Kasumi-1 (cell line): ENCODE results near the gene ACSM4.
"Not testable (repeated sequence)": the region's sequence is repeated elsewhere in the genome, so short reads cannot be mapped to it uniquely, and the experiment has no call there.

ENCODE experiments used
- DNase-seq, 2 experiments: peaks; one replicate each; lab custom pipeline; 2025; lab: John Stamatoyannopoulos, UW

Gene ACSM4

DNA sequence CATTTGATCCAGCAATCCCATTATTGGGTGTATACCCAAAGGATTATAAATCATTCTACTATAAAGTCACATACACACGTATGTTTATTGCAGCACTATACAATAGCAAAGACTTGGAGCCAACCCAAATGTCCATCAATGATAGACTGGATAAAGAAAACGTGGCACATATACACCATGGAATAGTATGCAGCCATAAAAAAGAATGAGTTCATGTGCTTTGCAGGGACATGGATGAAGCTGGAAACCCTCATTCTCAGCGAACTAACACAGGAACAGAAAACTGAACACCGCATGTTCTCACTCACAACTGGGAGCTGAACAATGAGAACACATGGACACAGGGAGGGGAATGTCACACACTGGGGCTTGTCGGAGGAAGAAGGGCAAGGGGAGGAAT, 33.9 kb downstream of the ACSM4 start:
- not testable (repeated sequence) for DNase-seq

DNA sequence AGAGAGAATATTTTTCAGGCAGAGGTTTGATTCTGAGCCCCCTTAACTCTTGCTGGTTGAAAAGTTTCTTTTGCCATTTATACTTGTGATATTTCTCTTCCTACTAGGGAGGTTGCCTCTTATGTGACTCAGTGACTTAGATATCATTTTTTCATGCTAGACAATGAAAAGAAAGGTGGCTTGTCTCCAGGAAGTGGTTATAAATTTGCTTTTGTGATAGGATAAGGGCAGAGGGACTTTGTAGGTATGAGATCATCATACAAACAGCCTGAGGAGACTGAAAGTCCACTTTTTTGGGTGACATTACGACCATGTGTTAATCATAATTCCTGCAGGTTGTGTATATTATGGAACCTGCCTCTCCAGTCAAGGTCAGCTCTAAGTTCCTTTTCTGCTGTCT, 35.8 kb downstream of the ACSM4 start:
- DNase-seq: no peak

DNA sequence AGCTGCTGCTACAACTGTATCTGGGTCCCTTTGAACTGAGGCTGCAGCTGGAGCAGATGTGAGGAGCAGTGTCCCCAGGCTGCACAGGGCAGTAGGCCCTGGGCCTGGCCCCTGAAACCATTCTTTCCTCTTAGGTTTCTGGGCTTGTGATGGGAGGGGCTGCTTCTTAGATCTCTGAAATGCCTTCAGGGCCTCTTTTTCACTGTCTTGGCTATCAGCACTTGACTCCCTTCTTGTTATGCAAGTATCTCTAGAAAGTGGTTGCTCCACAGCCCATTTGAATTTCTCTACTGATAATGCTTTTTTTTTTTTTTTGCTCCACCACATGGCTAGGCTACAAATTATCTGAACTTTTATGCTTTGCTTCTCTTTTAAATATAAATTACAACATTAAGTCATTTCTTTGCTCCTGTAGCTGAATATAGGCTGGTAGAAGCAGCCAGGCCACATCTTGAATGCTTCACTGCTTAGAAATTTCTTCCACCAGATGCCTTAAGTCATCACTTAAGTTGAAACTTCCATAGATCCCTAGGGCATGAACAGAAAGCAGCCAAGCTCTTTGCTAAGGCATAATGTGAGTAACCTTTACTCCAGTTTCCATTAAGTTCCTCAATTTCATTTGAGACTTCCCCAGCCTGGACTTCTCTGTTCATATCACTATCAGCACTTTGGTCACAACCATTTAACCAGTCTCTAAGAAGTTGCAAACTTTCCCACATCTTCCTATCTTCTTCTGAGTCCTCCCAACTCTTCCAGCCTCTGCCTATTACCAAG, 41.1 kb downstream of the ACSM4 start:
- peak; percentile 35 to 40 for DNase-seq

DNA sequence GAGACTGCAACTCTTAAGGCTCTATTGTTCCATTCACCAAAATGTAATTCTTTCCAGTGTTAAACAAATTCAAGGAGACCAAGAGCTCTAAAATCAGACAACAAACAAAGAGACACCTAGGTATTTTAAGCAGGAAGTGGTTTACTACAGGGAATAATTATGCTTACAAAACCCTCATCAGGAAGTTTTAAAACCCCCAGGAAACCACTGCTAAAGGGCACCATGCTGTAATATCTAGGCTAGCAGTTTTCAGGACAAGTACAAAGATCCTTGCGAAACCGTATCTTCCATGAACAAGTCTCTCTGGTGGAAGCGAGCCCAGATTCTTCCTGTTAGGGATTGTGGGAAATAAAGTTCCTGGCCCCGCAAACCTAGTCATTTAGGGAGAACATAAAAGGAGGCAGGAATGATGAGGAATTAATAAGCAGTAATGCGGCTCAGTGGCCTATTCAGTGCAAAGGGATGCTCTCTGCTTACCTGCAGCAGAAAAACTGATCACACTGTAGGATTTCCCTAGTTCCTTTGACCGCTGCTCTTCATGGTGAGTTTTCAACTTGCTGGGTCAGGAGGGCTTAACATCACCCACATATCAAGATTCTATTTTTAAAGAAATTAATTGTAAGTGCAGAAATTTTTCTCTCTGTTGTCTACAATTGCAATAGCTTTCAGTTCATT, 42.8 kb downstream of the ACSM4 start:
- peak; percentile 6 to 10 for DNase-seq

DNA sequence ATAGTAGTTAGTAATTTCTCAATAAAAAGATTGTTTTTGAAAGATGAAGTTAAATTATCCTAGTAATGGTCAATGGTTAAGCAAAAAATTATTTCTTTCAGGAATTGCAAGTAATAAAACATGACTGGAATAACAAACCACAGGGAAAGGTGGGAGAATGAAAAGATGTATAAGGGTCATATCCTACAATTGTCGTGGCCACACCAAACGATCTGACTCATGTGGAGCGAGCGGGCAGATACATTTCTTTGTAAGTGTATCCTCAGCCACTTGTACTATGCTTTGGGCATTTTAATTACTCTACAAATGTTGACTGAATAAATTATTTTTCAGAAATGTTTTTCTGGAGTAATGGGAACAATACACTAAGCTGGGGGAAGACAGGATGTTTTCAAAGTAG, 45.5 kb downstream of the ACSM4 start:
- DNase-seq: no peak

DNA sequence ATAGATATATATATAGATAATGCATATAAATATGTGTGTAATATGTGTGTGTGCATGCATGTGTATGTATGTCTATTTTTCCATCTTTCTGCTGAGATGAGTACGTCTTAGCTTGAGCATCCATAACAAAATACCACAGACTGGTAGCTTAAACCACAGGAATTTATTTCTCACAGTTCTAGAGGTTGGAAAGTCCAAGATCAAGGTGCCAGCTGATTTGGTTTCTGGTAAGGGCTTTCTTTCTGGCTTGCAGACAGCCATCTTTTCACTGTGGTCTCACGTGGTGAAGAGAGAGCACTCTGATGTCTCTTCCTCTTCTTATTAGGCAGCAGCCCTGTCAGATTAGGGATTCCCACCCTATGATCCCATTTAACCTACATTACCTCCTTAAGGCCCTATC, 47.3 kb downstream of the ACSM4 start:
- DNase-seq: no peak

DNA sequence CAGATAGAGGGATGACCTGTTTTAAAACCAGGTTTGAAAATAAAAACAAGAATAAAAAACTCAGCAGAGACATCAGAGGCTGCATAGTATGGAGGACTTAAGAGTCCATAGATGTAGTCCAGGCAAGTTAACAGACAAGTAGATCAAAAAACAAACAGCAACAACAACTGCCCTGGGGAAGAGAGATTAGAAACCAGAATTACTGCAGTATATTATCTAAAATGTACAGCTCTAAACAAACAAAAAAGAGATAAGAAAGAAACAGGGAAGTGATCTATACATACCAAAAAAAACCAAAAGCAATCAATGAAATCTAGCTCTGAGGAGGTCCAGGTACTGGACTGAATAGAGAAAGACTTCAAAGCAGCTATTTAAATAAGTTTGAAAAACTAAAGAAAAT, 48.8 kb downstream of the ACSM4 start:
- no peak for DNase-seq

DNA sequence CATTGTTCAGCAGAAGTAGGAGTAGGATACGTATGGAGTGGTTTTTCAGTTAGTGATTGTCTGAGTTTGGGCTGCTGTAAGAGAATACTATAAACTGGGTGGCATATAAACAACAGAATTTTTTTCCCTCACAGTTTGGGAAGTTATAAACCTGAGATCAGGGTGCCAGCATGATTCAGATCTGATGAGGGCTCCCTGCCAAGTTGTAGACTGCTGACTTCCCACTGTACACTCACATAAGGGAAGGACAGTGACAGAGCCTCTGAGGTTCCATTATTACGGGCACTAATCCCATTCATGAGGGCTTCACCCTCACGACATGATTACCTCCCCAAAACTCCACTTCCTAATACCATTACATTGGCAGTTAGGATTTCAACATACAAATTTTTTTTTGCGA, 50.7 kb downstream of the ACSM4 start:
- no peak for DNase-seq

DNA sequence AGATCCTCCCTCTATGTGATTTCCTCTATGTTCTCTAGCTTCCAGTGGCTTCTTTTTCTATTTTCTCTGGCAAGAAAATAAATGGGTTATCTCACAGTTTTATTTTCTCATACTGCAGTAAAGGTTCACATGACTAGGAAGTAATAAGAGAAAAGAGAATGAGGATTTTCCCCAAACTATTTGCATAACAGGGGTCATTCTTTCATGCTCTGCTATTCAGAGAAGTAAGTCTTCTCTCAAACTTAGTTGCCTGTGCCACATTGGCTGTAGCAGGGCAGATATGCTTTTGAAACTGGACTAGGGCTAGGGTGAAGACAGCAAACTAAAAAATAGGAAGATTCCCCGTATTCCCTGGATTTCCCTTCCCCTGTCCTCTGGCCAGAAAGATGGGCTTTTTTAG, 57.4 kb downstream of the ACSM4 start:
- no peak for DNase-seq

DNA sequence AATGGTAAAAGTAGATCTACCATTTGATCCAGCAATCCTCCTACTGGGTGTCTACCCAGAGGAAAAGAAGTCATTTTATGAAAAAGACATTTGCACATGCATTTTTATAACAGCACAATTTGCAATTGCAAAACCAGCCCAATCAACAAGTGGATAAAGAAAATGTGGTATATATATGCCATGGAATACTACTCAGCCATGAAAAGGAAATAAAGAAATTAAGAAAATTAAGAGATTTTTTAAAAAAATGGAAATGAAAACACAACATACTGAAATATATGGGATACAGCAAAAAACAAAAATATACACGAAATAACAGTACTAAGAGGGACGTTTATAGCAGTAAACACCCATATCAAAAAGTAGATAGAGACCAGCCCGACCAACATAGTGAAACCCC, 58.9 kb downstream of the ACSM4 start:
- DNase-seq: no peak

DNA sequence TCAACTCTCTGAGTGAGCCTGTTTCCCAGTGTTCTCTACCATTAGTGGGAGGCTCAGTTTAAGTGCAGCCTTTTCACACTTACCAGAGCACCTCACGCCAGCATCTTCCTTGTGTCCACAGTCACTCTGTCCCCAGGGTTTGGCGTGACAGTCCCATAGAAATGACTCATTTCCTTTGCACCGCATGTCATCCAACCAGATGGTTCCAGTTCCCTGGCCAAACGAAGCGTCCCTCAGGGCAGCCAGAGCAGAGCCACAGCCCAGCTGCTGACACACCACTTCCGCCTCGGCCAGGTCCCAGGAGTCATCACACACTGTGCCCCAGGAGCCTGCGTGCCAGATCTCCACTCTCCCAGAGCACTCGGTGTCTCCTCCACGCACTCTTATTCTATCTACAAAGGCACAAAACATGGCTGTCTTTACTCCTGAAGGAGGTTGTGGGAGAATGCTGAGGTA, 65.4 kb downstream of the ACSM4 start:
- DNase-seq: no peak

DNA sequence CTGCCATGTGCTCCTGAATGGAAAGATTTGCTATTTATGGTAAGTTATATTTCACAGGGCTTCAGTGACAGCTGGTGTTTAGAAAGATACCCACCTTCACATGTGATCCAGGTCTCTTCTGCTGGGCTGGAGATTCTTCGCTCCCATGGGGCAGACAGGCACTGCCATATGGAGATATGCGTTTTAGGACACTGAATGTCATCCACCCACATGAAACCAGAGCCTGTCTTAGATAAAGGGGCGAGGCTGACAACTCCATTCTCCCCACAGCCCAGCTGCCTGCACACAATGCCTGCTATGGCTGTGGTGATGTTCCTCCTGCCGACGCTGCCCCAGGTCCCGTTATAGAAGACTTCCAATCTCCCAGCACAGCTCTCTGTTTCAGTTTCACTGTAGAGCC, 69.4 kb downstream of the ACSM4 start:
- DNase-seq: no peak

DNA sequence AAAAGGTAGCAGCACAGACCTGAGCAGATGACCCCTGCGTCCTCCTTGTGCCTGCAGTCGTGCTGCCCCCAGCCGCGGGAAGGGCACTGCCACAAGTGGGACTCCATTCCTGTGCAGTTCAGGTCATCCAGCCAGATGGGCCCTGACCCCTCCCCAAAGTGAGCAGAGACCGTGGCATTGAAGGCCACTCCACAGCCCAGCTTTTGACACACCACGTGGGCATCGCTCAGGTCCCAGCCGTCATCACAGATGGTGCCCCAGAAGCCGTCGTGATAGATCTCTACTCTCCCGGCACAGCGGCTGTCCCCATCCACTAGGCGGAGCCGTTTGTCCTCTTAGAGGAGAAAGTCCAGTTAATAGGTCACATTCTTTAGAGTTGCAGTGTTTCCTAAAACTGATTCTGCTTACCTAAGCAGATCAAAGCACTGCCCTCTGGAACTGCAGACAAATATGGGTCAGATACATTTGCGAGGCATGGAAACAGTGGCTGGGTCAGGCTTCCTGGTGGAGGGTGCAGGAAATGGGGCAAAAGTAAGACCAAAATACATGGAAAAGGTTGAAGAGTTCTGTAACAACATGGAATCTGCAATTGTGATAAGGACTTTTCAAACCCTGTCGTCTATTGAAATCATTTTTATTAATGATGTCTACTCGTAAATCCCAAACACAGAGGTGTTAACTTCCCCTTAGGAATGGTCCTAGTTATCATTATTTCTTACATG, 70.7 kb downstream of the ACSM4 start:
- DNase-seq: peak; percentile 4

DNA sequence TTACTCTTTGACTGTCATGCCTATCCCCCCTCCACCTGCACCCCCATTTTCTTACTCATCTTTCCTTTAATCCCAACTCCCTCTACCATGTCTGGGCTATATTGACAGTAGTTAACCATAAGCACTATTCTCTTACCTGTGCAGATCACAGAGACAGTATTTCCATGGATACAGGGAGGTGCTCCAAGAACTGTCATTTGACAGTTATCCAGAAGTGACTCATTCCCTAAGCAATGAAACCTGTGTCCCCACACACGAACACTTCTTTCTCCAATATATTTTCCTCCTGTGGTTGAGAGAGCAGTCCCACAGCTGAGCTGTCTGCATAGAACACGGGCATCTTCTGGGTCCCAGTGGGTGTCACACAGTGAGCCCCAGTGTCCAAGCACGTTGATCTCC, 71.3 kb downstream of the ACSM4 start:
- no peak for DNase-seq

DNA sequence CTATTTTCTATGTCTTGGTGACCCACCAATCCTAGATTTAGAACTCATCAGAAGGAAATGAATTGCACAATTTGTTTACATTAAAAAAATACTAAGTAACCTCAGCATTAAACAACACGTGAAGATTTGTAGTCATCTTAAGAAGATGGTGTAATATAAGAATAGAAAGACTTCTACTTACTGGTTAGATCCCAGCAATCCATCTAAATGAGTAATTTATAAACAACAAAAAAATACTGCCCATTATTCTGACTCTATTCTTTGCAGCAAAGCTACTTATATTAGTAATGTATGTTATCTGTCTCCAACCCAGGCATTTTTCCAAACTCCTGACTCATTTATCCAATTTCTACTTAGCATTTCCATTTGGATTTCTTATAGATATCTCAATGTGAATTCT, 72.3 kb downstream of the ACSM4 start:
- no peak for DNase-seq
